Measurements from ENCODE around the gene TRPV4.

GRCh38 chr12:109871668-109872314 is 38.6 kb upstream of the TRPV4 start:
- TF ChIP-seq POLR2A (IDR thresholded peaks at IDR 0.05) (no peak), CTCF (IDR thresholded peaks at IDR 0.05) (no peak)
